HepG2 (cell line): ENCODE measurements around the gene NAGA. TPM values are rescaled to one million over a fixed set of nuclear protein-coding genes. Genes with fewer than 3 reads are reported as not detected.

Experiments used
- ATAC-seq: fragments of 200-7000 bp; cut with Tn5 transposase; 3 replicates; pipeline ENCODE4 v1.9.1; 2020; ENCODE audit warnings: mild to moderate bottlenecking, moderate library complexity
- BruUV-seq: library from RNA; stranded (reverse); fragments of 400-500 nt; replicated peaks from 2 replicates; lab custom pipeline; 2021; lab: Mats Ljungman, UMichigan
- CTCF ChIA-PET: fragments of 300-600 bp; formaldehyde crosslinking; extraction: SDS; loops from one replicate; lab custom pipeline; 2021; ENCODE audit warnings: low total read pairs, inconsistent platforms, low intra/inter-chr PET ratio; lab: Yijun Ruan, JAX
- POLR2A ChIA-PET: fragments of 350-600 bp; sonication (Branson Sonifier 250); formaldehyde crosslinking; loops from one replicate; lab custom pipeline; 2020; ENCODE audit warnings: antibody characterized with exemption, inconsistent platforms; lab: Yijun Ruan, JAX
- DNase-seq: peaks from one replicate; pipeline ENCODE4 v3.0.0-alpha.2; 2015; ENCODE audit warnings: low spot score
- FAIRE-seq: peaks from 3 replicates; lab custom pipeline; 2011; peaks lifted over from hg19 to GRCh38; lab: Jason Lieb, UNC
- H2AFZ ChIP-seq: one replicate; pipeline ENCODE4 v1.6.1; 2011; ENCODE audit warnings: low read length, inconsistent platforms
- H3K27ac ChIP-seq: fragments of 300-600 bp; 3 replicates; pipeline ENCODE4 v1.8.0; 2011; ENCODE audit warnings: mixed run types, mild to moderate bottlenecking, mixed read lengths, low read length, inconsistent platforms; ENCODE audit not compliant: insufficient read depth; ENCODE audit errors: extremely low read length
- H3K27me3 ChIP-seq, 2 experiments: fragments of 200-600 bp in 1 of 2; 2 replicates in 1 of 2; 3 replicates in 1 of 2; pipeline versions ENCODE4 v1.6.0 to v1.8.0; 2011; ENCODE audit warnings: low read length in 2 of 2, mild to moderate bottlenecking in 2 of 2, moderate library complexity in 2 of 2, inconsistent platforms in 1 of 2; ENCODE audit not compliant: insufficient read depth in 2 of 2, control insufficient read depth in 1 of 2
- H3K36me3 ChIP-seq, 2 experiments: fragments of 200-600 bp in 1 of 2; replicated peaks in 1 of 2; 2 replicates in 1 of 2; 3 replicates in 1 of 2; pipeline versions ENCODE4 v1.5.1 to v1.8.0; 2011; ENCODE audit warnings: low read length in 2 of 2, inconsistent platforms in 1 of 2; ENCODE audit not compliant: insufficient read depth in 2 of 2, control insufficient read depth in 1 of 2
- H3K4me1 ChIP-seq: 2 replicates; pipeline ENCODE4 v1.5.1; 2012; ENCODE audit warnings: low read length, inconsistent platforms; ENCODE audit not compliant: insufficient read depth
- H3K4me2 ChIP-seq: 2 replicates; pipeline ENCODE4 v1.6.0; 2011; ENCODE audit warnings: low read depth, low read length, inconsistent platforms
- H3K4me3 ChIP-seq, 3 experiments: fragments of 200-600 bp in 1 of 3; sonication (generic), shearing (Covaris generic) in 1 of 3; replicated peaks in 1 of 3; 2 replicates each; pipeline ENCODE4 v1.5.1; 2011 to 2016; ENCODE audit warnings: low read length in 3 of 3, inconsistent platforms in 2 of 3, low read depth in 2 of 3, mild to moderate bottlenecking in 2 of 3, control low read depth in 1 of 3, mixed read lengths in 1 of 3; ENCODE audit not compliant: insufficient read depth in 1 of 3
- H3K79me2 ChIP-seq: one replicate; pipeline ENCODE4 v1.6.1; 2011; ENCODE audit warnings: low read length, inconsistent platforms; ENCODE audit not compliant: insufficient read depth
- H3K9ac ChIP-seq: 2 replicates; pipeline ENCODE4 v1.6.0; 2011; ENCODE audit warnings: mild to moderate bottlenecking, low read depth, low read length, inconsistent platforms; ENCODE audit not compliant: insufficient read depth
- H3K9me3 ChIP-seq: 2 replicates; pipeline ENCODE4 v1.5.1; 2012; ENCODE audit warnings: mild to moderate bottlenecking, low read length
- H4K20me1 ChIP-seq: 2 replicates; pipeline ENCODE4 v1.6.0; 2011; ENCODE audit warnings: inconsistent platforms, mild to moderate bottlenecking, low read length, moderate library complexity; ENCODE audit not compliant: insufficient read depth
- ATF5 ChIP-seq: sonication (generic); formaldehyde crosslinking; IDR thresholded peaks from 2 replicates; pipeline ENCODE4 v1.4.0; 2020; ENCODE audit warnings: mild to moderate bottlenecking, low read depth, missing genetic modification reagents
- KDM5A ChIP-seq: fragments of 200-600 bp; sonication (generic); IDR thresholded peaks from 2 replicates; pipeline ENCODE4 v1.7.0; 2018; ENCODE audit warnings: antibody characterized with exemption, mild to moderate bottlenecking, low read length, borderline replicate concordance
- KIAA2018 ChIP-seq: sonication (generic); formaldehyde crosslinking; IDR thresholded peaks from 2 replicates; pipeline ENCODE4 v1.5.0; 2020; ENCODE audit warnings: mild to moderate bottlenecking, missing genetic modification reagents, borderline replicate concordance
- NFATC3 ChIP-seq: sonication (generic); formaldehyde crosslinking; IDR thresholded peaks from 2 replicates; pipeline ENCODE4 v1.5.1; 2020; ENCODE audit warnings: mild to moderate bottlenecking, missing genetic modification reagents
- SMARCC2 ChIP-seq: fragments of 450-650 bp; IDR thresholded peaks from 2 replicates; pipeline ENCODE4 v1.6.1; 2017; ENCODE audit warnings: antibody characterized with exemption, mild to moderate bottlenecking
- SOX13 ChIP-seq, 3 experiments: fragments of 450-650 bp in 1 of 3; sonication (generic) in 1 of 3; formaldehyde crosslinking in 1 of 3; IDR thresholded peaks in 2 of 3; conservative IDR thresholded peaks in 1 of 3; 2 replicates each; pipeline versions ENCODE4 v1.5.0 to v1.6.1; 2016 to 2020; ENCODE audit warnings: antibody characterized with exemption in 1 of 3, mild to moderate bottlenecking in 1 of 3, missing compliant biosample characterization in 1 of 3, missing genetic modification reagents in 1 of 3, moderate library complexity in 1 of 3
- TGIF2 ChIP-seq: IDR thresholded peaks from 2 replicates; pipeline ENCODE4 v1.6.1; 2016; ENCODE audit warnings: control low read depth, missing compliant biosample characterization
- TRAFD1 ChIP-seq: sonication (generic); formaldehyde crosslinking; IDR thresholded peaks from 2 replicates; pipeline ENCODE4 v1.5.1; 2020; ENCODE audit warnings: missing genetic modification reagents, mild to moderate bottlenecking, borderline replicate concordance
- ZBTB38 ChIP-seq: sonication (generic); formaldehyde crosslinking; IDR thresholded peaks from 2 replicates; pipeline ENCODE4 v1.5.1; 2020; ENCODE audit warnings: mild to moderate bottlenecking, missing genetic modification reagents
- ZNF235 ChIP-seq: sonication (generic); formaldehyde crosslinking; IDR thresholded peaks from 2 replicates; pipeline ENCODE4 v1.8.1; 2023; ENCODE audit warnings: mild to moderate bottlenecking, missing genetic modification reagents, borderline replicate concordance
- ZNF672 ChIP-seq: sonication (generic); formaldehyde crosslinking; IDR thresholded peaks from 2 replicates; pipeline ENCODE4 v1.8.1; 2022; ENCODE audit warnings: missing genetic modification reagents
- WGBS: methylation state at CpG from one replicate; pipeline ENCODE4 v1.1.6; 2017; ENCODE audit warnings: low lambda C conversion rate; 5-methylcytosine and 5-hydroxymethylcytosine counted together
- in situ Hi-C: cut with HindIII; loops from 2 replicates; pipeline ENCODE4 v1.10.0; 2017; ENCODE audit warnings: low pct_unique_long_range_greater_than_20kb; ENCODE audit not compliant: extremely low pct_ligation_motif_present
- intact Hi-C: fragments of 100-400 bp; cut with micrococcal nuclease; formaldehyde crosslinking; loops from one replicate; pipeline ENCODE4 v1.10.0; 2022; ENCODE audit not compliant: unreplicated experiment
- polyA plus RNA-seq, 8 experiments: library from polyadenylated mRNA; depleted of rRNA in 3 of 8; stranded (reverse) in 7 of 8; unstranded in 1 of 8; fragments of >200 nt; fragmentation: Illumina TruSeq in 4 of 8; extraction: Trizol in 4 of 8; gene quantifications; 2 replicates each; pipeline versions ENCODE4 v1.2.1 to v1.2.3, GENCODE V29; 2011 to 2016; ENCODE audit warnings: low read depth in 4 of 8, missing spikeins in 1 of 8, mixed read lengths in 1 of 8; ENCODE audit not compliant: insufficient read depth in 1 of 8
- total RNA-seq, 5 experiments: library from RNA; depleted of rRNA; stranded (reverse); fragments of >200 nt; fragmentation: Illumina TruSeq; extraction: Trizol; gene quantifications; 2 replicates each; pipeline ENCODE4 v1.2.3, GENCODE V29; 2016; ENCODE audit warnings: low read depth in 1 of 5
- TF ChIP-seq, protein P1 (sequence below): IDR thresholded peaks from 2 replicates; pipeline ENCODE4 v1.6.1; 2012; ENCODE audit warnings: inconsistent platforms

The NAGA gene
- total and polyA plus RNA-seq, 2 of the 13 experiments (the other 11 are each of a cell fraction or from before 2014, with no cell fraction given): 15.1 to 23.4 TPM

DNA sequence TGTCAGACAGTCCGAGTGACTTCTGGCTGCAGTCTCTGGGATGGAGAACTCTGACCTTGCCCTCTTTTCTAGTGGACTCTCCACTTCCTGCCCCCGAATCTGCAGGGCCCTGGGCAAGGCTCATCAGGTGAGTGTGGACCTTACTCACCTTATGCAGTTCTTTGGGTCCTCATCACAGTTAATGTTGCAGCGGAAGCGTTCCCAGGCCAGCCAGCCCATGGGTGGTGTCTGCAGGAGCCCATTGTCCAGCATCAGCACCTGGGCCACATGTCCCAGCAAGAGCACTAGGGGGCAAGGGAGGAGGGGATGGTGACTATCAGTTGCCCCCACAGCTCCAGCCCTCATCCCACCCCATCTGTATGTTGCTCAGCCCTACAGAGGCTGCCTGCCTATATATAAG is 2.3 kb downstream of the NAGA start:
- no TSS peak for BruUV-seq
- Histone ChIP-seq H3K9ac (no peak overlapping the region), H3K4me1 (peaks cover 47% of the 10 kb centered on the region), H2AFZ (no peak overlapping the region), H3K9me3 (no peaks in the 10 kb centered on the region), H3K4me3 (no peak overlapping the region), H4K20me1 (no peaks in the 10 kb centered on the region), H3K27ac (no peak overlapping the region), H3K36me3 (peaks cover 0 to 5% of the 10 kb centered on the region in 2 experiments; a peak in 3 of 5 replicates), H3K79me2 (no peaks in the 10 kb centered on the region), H3K27me3 (no peaks in the 10 kb centered on the region), H3K4me2 (no peak overlapping the region)
- WGBS: 90% methylated on average over 2 of the region's 4 CpGs
- in situ Hi-C loops (no loop called here), intact Hi-C loops (no loop called here)
- TF ChIP-seq KDM5A (no peak), SOX13 (IDR thresholded peaks at IDR 0.05) (no peak), SOX13 (CRISPR knock-in tag; conservative IDR thresholded peaks at IDR 0.05 in 1 of 2, IDR thresholded peaks at IDR 0.05 in 1 of 2) (no peak), TRAFD1 (CRISPR knock-in tag) (no peak), SMARCC2 (no peak), ZBTB38 (CRISPR knock-in tag) (no peak), NFATC3 (CRISPR knock-in tag) (no peak), ZNF672 (no peak), TGIF2 (CRISPR knock-in tag) (no peak), ZNF235 (no peak), ATF5 (CRISPR knock-in tag) (no peak), KIAA2018 (CRISPR knock-in tag) (no peak)
- TF ChIP-seq, protein P1, sequence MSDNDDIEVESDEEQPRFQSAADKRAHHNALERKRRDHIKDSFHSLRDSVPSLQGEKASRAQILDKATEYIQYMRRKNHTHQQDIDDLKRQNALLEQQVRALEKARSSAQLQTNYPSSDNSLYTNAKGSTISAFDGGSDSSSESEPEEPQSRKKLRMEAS: no peak
- DNase-seq (no peak), FAIRE-seq (no peak), ATAC-seq (no peak)
- POLR2A ChIA-PET: no interaction called here
- CTCF ChIA-PET: no interaction called here
